ENCODE results near the gene UBXN1.
A peak's percentile ranks its signal among the peaks of the same experiment; 100 is the strongest.

The UBXN1 gene

GRCh38 chr11:62715150-62716130, 36.6 kb upstream of the UBXN1 start:
- FAIRE-seq (no peak), DNase-seq (ENCODE audit: insufficient read length, low spot score) (no peak)
- TF ChIP-seq CTCF (IDR thresholded peaks at IDR 0.05; ENCODE audit: insufficient read depth, missing control alignments) = no peak

GRCh38 chr11:62713343-62713742, 34.5 kb upstream of the UBXN1 start:
- TF ChIP-seq CTCF (IDR thresholded peaks at IDR 0.05; ENCODE audit: insufficient read depth, missing control alignments) = no peak
- no peak for DNase-seq (ENCODE audit: insufficient read length, low spot score)
- FAIRE-seq = no peak

- DNase-seq (ENCODE audit: insufficient read length, low spot score) = no peak
- TF ChIP-seq CTCF (IDR thresholded peaks at IDR 0.05; ENCODE audit: insufficient read depth, missing control alignments) = no peak
- no peak for FAIRE-seq
Measured at GRCh38 chr11:62712861-62713260, 34.0 kb upstream of the UBXN1 start.

GRCh38 chr11:62712276-62712812, 33.5 kb upstream of the UBXN1 start:
- FAIRE-seq (no peak), DNase-seq (ENCODE audit: insufficient read length, low spot score) (no peak)
- no peak for TF ChIP-seq CTCF (IDR thresholded peaks at IDR 0.05; ENCODE audit: insufficient read depth, missing control alignments)

- no peak for FAIRE-seq
- TF ChIP-seq CTCF (IDR thresholded peaks at IDR 0.05; ENCODE audit: insufficient read depth, missing control alignments) = no peak
- no peak for DNase-seq (ENCODE audit: insufficient read length, low spot score)
Measured at GRCh38 chr11:62710001-62710345, 31.1 kb upstream of the UBXN1 start.

GRCh38 chr11:62709247-62710000, 30.6 kb upstream of the UBXN1 start:
- no peak for FAIRE-seq
- DNase-seq (ENCODE audit: insufficient read length, low spot score) = peak; percentile 75
- TF ChIP-seq CTCF (IDR thresholded peaks at IDR 0.05; ENCODE audit: insufficient read depth, missing control alignments) = no peak
